Activated T-cell treated with anti-CD3 and anti-CD28 coated beads, Interleukin-2, amount 50 U/mL, for 4 hours (primary cell): ENCODE data around the gene SERPINE1. TPM values are rescaled to one million over a fixed set of nuclear protein-coding genes. Genes with fewer than 3 reads are reported as not detected.

ENCODE experiments used
- ATAC-seq, 2 donors: fragments of 200-7000 bp; cut with Tn5 transposase; one replicate each; pipeline ENCODE4 v1.10.0; 2021
- DNase-seq: peaks from one replicate; pipeline ENCODE4 v3.0.0-alpha.2; 2020
- H3K27me3 Mint-ChIP-seq: one replicate; pipeline ENCODE4 v1.8.0; 2021; ENCODE audit warnings: low read depth, mixed read lengths
- H3K36me3 Mint-ChIP-seq: one replicate; pipeline ENCODE4 v1.8.0; 2022; ENCODE audit warnings: mixed read lengths; ENCODE audit not compliant: insufficient read depth
- H3K4me1 Mint-ChIP-seq: one replicate; pipeline ENCODE4 v1.8.0; 2021; ENCODE audit warnings: low read depth, mixed read lengths
- H3K4me3 Mint-ChIP-seq: one replicate; pipeline ENCODE4 v1.8.0; 2021; ENCODE audit warnings: mild to moderate bottlenecking, moderate library complexity, mixed read lengths
- H3K9me3 Mint-ChIP-seq: one replicate; pipeline ENCODE4 v1.8.0; 2021; ENCODE audit warnings: mixed read lengths
- total RNA-seq, 3 donors: library from RNA; stranded (reverse); gene quantifications; one replicate each; pipeline ENCODE4 v1.2.1, GENCODE V29; 2021

The SERPINE1 gene
- total RNA-seq, 3 donors from 2014 or later = 0.18 to 0.46 (median 0.33) TPM

- Mint-ChIP-seq H3K36me3 (no peaks in the 10 kb centered on the region), H3K27me3 (peaks cover 85% of the 10 kb centered on the region), H3K4me1 (peaks cover 61% of the 10 kb centered on the region), H3K9me3 (no peaks in the 10 kb centered on the region), H3K4me3 (peak overlapping the region; percentile 37)
- ATAC-seq = no peak
- no peak for DNase-seq
These were observed 44.5 kb downstream of the SERPINE1 start for GRCh38 chr7:101171442-101171837.

DNA sequence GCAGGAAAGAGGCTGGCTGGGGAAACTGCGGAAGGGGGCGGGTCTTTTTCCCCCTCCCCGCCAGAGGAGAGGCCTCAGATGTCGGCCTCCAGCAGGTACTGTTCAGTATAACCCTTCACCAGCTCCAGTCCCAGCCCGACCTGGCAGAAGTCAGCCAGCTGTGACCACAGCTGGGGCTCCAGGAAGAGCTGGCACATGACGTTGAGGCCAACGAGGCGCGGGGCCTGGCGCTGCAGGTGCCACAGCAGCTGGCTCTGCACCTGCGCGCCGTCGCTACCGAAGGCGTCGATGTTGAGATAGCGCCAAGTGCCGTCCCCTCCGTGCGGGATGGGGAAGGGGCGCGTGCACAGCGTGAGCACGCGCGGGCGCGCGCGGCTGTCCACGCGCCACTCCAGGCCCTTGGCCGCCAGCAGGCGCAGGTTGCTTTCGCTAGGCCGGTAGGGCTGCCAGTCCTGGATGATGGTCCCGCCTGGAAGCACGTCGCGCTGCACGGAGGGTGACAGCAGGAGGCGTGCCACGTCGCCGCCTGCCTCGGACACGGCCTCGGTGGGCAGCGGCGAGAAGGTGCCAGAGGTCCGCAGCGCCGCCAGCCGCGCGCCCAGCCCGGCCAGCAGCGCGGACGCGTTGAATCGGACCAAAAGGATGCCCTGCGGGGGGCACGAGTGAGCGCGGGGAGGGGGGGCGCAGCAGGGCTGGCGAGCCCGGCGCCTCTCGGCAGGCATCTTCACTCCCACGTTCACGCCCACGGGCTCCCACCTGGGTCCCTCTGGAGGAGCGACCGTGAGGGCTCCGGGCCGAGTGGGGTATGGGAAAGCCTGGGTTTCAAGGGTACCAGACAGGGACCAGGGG lies 45.3 kb downstream of the SERPINE1 start:
- H3K36me3 Mint-ChIP-seq = no peaks in the 10 kb centered on the region
- H3K4me1 Mint-ChIP-seq = peaks cover 56% of the 10 kb centered on the region
- H3K4me3 Mint-ChIP-seq = no peak overlapping the region
- H3K27me3 Mint-ChIP-seq = peaks cover 87% of the 10 kb centered on the region
- H3K9me3 Mint-ChIP-seq = no peaks in the 10 kb centered on the region
- DNase-seq (no peak), ATAC-seq (no peak)

DNA sequence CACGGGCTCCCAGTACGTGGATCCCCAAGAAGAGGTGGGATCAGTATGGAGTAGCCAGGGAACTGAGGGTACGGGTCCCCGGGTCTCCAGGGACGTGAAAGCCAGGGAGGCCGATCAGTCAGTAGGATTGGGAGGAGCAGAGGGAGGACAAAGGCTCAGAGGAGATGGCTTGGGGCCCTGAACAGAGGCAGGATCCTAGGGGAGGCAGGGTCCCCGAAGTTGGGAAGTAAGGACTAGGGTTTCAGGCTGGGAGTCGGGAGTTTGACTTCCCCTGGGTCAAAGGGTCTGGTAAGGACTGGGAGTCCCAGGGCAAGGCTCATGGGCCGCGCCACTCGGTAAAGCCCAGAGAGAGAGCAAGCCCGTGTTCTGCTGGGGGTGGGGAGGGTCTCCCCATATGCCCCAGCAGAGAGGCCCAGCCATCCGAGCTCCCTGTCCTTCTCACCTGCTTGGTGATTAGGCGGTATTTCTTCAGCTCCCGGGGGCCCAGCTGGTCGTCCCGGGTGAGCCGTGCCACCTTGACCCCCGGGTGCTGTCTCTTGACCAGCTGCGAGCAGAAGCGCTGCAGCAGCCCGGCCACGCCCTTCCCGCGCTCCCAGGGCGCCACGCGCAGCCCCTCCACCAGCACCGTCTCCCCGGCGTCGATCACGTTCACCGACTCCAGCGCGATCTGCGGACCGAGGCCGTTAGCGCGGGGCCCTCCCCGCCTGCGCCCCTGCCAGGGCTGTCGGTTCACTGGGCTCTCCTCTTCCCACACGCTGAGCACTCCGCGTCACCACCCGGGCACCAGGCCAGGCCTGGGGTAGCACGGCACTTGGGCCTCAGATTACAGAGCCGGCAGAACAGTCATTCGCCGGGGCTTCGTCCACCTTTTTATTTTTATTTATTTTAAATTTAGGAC lies 46.2 kb downstream of the SERPINE1 start:
- no peak for ATAC-seq
- no peak for DNase-seq
- no peak overlapping the region for H3K4me3 Mint-ChIP-seq
- H3K9me3 Mint-ChIP-seq = no peaks in the 10 kb centered on the region
- H3K27me3 Mint-ChIP-seq = peaks cover 87% of the 10 kb centered on the region
- peaks cover 51% of the 10 kb centered on the region for H3K4me1 Mint-ChIP-seq
- H3K36me3 Mint-ChIP-seq = no peaks in the 10 kb centered on the region

GRCh38 chr7:101173752-101174244 lies 46.9 kb downstream of the SERPINE1 start:
- peak; percentile 69 to 73 for ATAC-seq
- H3K27me3 Mint-ChIP-seq = peaks cover 85% of the 10 kb centered on the region
- H3K4me3 Mint-ChIP-seq = peak overlapping the region; percentile 31
- peak; percentile 56 for DNase-seq
- H3K9me3 Mint-ChIP-seq = no peaks in the 10 kb centered on the region
- H3K36me3 Mint-ChIP-seq = no peaks in the 10 kb centered on the region
- H3K4me1 Mint-ChIP-seq = peaks cover 45% of the 10 kb centered on the region

- H3K36me3 Mint-ChIP-seq = no peaks in the 10 kb centered on the region
- peaks cover 85% of the 10 kb centered on the region for H3K27me3 Mint-ChIP-seq
- ATAC-seq (no peak), DNase-seq (no peak)
- no peaks in the 10 kb centered on the region for H3K9me3 Mint-ChIP-seq
- H3K4me3 Mint-ChIP-seq = no peak overlapping the region
- peaks cover 44% of the 10 kb centered on the region for H3K4me1 Mint-ChIP-seq
These were observed 47.5 kb downstream of the SERPINE1 start for GRCh38 chr7:101174322-101174854.

GRCh38 chr7:101175664-101176063 lies 48.8 kb downstream of the SERPINE1 start:
- ATAC-seq (no peak), DNase-seq (no peak)
- no peak overlapping the region for H3K4me3 Mint-ChIP-seq
- H3K27me3 Mint-ChIP-seq = peaks cover 81% of the 10 kb centered on the region
- peaks cover 33% of the 10 kb centered on the region for H3K4me1 Mint-ChIP-seq
- no peaks in the 10 kb centered on the region for H3K36me3 Mint-ChIP-seq
- no peaks in the 10 kb centered on the region for H3K9me3 Mint-ChIP-seq

- Mint-ChIP-seq H3K36me3 (no peaks in the 10 kb centered on the region), H3K4me1 (peaks cover 19% of the 10 kb centered on the region), H3K9me3 (no peaks in the 10 kb centered on the region), H3K4me3 (no peak overlapping the region), H3K27me3 (peaks cover 81% of the 10 kb centered on the region)
- DNase-seq (no peak), ATAC-seq (no peak)
These were observed 50.7 kb downstream of the SERPINE1 start for GRCh38 chr7:101177644-101178043.

- Mint-ChIP-seq H3K4me1 (peaks cover 10% of the 10 kb centered on the region), H3K27me3 (peaks cover 71% of the 10 kb centered on the region), H3K36me3 (no peaks in the 10 kb centered on the region), H3K4me3 (peak overlapping the region; percentile 19), H3K9me3 (no peaks in the 10 kb centered on the region)
- DNase-seq (no peak), ATAC-seq (no peak)
These were observed 52.2 kb downstream of the SERPINE1 start for GRCh38 chr7:101179117-101179516.

GRCh38 chr7:101179713-101180112 lies 52.8 kb downstream of the SERPINE1 start:
- ATAC-seq (no peak), DNase-seq (no peak)
- Mint-ChIP-seq H3K4me1 (peaks cover 7% of the 10 kb centered on the region), H3K36me3 (no peaks in the 10 kb centered on the region), H3K9me3 (no peaks in the 10 kb centered on the region), H3K4me3 (no peak overlapping the region), H3K27me3 (peaks cover 67% of the 10 kb centered on the region)

GRCh38 chr7:101180130-101180755 lies 53.3 kb downstream of the SERPINE1 start, which contains the start of gene NAT16:
TSS of gene NAT16 (minus strand) at chr7:101180293. CDS start at chr7:101174807, 5,486 bp downstream.
- peaks cover 6% of the 10 kb centered on the region for H3K4me1 Mint-ChIP-seq

GRCh38 chr7:101185258-101185839 lies 58.4 kb downstream of the SERPINE1 start:
- DNase-seq = no peak
- ATAC-seq = no peak
- Mint-ChIP-seq H3K4me3 (no peak overlapping the region), H3K27me3 (peaks cover 33% of the 10 kb centered on the region), H3K9me3 (no peaks in the 10 kb centered on the region), H3K36me3 (no peaks in the 10 kb centered on the region), H3K4me1 (peaks cover 2% of the 10 kb centered on the region)

More at GRCh38 chr7:101180130-101180755, 53.3 kb downstream of the SERPINE1 start, which contains the start of gene NAT16:
- H3K9me3 Mint-ChIP-seq = no peaks in the 10 kb centered on the region
- no peaks in the 10 kb centered on the region for H3K36me3 Mint-ChIP-seq
- peak within 1 kb of the TSS; percentile 19 for H3K4me3 Mint-ChIP-seq
- no peak for DNase-seq
- H3K27me3 Mint-ChIP-seq = peaks cover 66% of the 10 kb centered on the region
- ATAC-seq = no peak

DNA sequence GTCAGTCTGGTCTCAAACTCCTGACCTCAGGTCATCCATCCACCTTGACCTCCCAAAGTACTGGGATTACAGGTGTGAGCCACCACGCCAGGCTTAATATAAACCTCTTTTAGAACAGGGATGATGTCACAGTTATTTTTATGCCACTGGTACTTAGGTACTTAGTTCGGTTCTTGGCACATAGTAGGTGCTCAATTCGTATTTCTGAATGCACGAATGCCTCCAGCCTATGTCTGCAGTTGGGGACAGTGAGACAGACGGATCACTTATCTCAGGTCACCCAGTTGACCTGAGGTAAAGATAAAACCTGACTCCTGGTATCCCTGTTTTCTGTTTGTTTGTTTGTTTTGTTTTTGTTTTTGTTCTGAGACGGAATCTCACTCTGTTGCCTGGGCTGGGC lies 59.3 kb downstream of the SERPINE1 start:
- DNase-seq (no peak), ATAC-seq (no peak)
- Mint-ChIP-seq H3K4me3 (no peak overlapping the region), H3K27me3 (peaks cover 26% of the 10 kb centered on the region), H3K9me3 (no peaks in the 10 kb centered on the region), H3K4me1 (no peaks in the 10 kb centered on the region), H3K36me3 (no peaks in the 10 kb centered on the region)

GRCh38 chr7:101186844-101187428 lies 60.0 kb downstream of the SERPINE1 start:
- no peak for ATAC-seq
- H3K9me3 Mint-ChIP-seq = no peaks in the 10 kb centered on the region
- peaks cover 22% of the 10 kb centered on the region for H3K27me3 Mint-ChIP-seq
- H3K36me3 Mint-ChIP-seq = no peaks in the 10 kb centered on the region
- no peak overlapping the region for H3K4me3 Mint-ChIP-seq
- H3K4me1 Mint-ChIP-seq = no peaks in the 10 kb centered on the region
- no peak for DNase-seq
